ENCODE results near the gene BTBD9.

The BTBD9 gene

DNA sequence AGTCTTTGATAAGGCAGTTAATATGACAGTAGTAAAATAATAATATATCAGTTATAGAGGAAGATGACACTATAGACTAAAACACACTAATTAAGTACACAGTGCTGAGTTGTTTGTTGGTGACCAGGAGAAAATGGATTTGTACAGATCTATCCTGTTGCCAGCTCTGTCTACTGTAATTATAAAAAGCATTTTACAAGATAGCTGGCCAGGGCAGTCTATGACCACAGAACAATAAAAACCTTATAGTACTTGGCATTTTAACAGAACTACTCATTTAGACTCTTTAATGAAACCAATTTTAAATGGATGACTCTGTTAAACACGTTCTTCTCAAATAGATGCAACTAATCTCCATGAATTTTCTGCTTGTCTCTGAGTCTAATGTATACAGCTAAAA lies 367.5 kb downstream of the BTBD9 start:
- no peak for DNase-seq

DNA sequence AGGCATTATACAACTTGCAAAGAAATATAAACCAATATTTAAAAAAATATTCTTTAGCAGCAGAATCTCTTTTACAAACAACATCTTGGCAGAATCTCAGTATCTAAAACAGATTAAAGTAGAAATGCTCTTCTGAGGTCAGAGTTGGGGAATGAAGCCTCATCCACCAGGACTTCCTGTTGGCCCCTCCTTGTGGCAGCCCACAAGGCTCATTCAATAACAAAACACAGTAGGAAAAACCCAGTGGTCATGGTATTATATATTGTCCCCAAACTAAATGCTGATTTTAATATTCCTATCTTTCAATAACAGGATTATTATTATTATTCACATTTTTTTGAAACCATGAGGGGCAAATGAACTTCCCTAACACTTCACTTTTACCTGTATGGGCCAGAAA lies 368.6 kb downstream of the BTBD9 start:
- DNase-seq = no peak

DNA sequence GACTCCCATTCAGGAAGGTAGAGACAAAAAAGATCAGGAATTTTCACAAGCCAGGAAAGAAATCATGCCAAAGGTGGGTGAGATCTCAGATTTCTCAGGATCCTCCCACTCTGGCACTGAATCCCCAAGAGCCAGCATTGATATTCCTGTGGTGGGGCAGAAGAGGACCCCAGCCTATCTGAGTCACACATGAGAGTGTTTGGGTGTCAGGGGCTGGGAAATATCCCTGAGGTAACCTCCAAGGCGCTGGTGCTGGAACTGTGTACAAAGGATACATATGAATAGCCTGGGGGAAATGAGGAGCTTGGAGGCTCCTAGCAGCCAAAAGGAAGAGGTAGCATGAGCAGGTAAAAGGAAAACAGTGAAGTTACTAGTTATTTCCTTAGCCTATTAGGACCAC lies 369.4 kb downstream of the BTBD9 start:
- DNase-seq = no peak

DNA sequence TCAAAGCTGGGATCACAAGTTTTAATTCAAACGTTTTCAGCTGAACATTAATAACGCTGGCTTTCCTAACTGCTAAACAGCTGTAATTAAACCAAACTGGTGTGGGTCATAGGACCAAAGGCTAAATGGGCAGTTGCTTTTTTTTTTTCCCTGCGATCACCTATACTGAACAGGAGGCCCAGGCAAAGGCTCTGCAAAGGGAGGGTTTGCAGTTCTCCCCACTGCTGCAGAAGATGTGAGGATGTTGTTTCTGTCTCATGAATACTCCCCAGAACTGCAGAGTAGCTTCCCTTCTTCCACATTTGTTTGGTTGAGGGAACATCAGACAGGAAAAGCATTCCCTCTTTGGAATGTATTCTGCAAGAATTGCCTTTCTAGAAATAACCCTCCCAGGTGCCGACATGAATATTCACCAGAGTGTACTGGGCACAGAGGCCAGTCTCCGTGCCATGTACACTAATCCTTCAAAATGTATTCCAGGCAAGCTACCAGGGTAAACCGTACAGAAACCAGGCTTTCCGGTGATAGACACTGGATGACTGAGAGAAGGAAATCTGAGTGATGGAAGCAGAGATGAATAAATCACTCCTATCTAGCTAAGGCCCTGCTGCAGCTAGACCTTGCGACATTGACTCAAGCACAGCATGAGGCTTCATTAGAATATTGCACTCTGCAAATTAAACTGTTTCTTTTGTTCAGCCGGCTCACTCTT lies 370.1 kb downstream of the BTBD9 start:
- no peak for DNase-seq

DNA sequence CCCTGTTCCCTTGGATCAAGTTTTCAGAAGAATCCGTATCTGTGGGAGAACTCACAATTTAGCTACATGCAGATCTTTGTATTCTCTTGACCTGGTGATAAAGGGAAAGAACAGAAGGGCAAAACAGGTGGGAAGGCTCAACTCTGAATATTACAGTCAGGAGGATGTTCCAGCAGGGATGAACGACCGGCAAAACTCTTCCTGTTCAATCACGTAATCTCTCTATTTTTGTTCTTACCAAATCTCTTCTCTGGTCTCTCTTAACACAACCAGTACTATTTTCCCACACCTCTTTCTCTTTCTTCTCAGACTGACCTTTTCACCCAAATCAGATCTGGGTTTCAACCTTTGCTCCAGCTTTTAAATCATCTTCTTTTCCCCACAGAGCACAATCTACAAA lies 371.4 kb downstream of the BTBD9 start:
- no peak for DNase-seq

DNA sequence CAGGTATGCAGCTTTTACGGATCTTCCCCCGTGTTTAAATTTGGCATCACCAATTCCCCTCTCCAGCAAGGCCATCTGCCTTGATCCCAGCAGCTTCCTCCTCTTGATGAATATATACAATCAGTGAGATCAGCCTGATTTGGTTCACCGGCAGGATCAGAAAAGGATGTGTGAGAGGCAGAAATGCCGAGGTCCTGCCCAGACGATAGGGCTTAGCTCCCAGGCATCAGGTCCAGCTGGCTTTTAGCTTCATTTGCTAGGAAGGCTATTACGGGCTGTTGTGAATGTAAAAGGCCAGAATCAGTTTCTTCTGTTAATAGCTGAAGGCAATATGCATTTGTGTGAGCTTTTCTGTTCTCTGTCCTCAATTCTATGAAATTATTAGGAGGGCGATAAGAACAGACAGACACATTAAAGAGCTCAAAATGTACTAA lies 372.8 kb downstream of the BTBD9 start:
- no peak for DNase-seq

DNA sequence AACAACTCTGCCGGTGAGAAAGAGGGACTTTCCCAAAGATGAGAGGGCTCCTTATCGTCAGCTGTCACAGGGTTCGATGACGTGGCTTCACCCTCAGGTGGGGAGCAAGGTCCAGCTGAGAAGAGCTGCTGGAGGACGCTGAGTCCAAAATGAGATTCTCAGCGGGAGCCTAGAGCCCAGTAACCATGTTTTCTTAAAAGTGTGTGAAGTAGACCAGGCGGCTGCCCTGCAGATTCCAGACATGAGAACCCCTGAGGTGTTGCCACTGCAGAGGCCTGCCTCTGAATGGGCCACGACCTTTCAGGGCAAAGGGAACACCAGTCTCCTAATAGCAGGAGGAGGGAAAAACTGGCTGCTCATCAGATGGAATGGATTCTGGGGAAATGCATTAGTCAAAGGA lies 375.1 kb downstream of the BTBD9 start:
- DNase-seq = no peak

DNA sequence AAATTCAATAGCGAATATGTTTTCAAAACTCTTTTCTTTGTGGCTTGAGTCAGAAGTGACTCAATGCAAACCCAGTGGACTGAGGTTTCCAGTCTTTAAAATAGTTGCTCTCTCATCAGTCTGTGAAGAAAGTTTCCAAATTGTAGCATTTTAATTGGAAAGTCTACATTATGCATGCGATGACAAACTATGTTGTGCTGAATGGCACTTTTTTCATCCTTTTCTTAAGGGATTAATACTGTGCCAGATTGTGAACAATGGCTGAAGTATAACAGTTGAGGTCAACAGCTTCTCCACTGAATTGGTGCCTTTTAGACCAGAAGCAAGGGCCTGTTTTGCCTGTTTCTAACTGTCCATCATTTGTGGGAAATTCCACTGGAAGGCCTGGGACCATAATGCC lies 377.1 kb downstream of the BTBD9 start:
- no peak for DNase-seq

DNA sequence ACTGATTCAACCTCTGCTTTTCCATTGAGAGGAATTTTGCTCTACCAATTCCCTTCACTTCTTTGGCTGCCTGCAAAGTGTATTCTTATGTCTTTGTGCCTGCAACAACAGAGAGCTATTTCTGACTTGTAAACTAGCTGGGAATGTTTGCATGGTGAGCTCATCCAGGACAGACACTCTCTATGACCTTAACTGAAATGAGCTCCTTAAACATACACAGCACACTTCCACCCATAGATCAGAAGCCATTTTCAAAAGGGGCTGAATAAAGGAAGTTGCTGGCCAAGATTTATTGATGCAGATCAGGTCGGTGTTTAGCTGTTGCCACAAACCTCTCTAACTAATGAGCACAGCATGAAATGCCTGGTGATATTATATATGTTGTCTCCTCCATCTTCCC lies 377.7 kb downstream of the BTBD9 start:
- no peak for DNase-seq

DNA sequence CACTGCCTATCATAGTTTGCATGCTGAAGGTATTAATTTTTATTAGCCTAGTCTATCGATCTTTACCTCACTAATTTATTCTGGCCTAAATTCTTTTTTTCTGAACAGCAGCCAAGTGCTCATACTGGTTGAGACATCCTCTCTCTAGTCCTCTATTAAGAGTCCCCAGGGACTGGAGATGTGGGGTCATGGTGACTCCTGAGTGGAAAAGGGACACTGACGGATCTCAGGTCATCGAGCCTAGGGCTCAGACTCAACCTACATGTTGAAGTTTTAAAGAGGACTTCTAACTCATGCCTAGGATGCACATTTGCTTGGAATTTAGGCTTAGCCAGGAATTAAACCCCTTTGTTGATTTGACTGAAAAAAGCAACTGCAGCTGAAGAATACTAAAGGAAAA lies 378.1 kb downstream of the BTBD9 start:
- DNase-seq = no peak

DNA sequence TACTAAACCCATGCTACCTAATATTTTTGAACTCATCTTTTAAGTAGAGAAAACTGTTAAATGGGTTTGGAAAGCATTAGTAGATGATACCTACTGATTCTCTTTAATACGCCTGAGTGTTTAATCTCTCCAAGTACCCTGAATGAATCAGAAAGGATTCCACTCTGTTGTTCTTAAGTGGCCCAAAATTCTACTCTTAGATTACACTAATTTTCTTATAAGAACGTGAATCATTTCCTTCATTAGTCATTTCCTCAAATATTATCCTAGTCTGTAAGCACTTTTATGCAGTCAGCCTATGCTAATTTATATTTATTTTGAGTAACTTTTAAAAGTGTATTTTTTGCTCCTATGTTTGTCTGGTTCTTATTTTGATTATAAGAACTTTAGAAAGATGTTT lies 380.0 kb downstream of the BTBD9 start:
- DNase-seq = no peak

DNA sequence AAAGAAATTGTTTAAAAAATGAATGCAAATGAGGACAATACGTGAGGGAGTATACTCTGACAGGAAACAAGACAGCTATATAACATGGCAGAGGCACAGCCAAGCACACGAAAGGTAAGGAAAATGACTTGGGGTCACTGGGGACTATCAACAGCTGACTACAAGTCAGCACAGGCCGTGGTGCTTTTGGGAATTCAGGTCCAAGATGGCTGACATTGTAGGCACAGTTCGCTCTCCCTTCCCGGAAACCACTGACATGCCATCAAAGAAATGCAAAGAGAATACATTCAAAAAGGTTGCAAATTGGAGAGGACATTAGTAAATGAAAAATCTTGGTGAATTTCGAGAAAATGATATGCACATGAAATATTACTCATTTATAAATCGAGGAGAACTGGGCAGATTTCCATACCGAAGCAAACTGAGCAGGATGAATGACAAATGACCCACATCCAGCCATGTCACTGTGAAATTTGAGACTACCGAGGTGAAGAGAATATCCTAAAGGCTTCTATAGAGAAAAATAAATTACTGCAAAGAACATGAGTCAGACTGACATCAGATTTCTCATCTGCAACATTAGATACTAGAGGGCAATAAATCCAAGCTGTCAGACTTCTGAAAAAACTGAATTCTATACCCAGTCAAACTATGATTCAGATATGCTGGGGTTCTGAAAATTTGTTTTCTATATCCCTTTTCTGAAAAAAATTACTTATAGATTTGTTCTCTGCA lies 391.1 kb downstream of the BTBD9 start:
- DNase-seq = no peak

DNA sequence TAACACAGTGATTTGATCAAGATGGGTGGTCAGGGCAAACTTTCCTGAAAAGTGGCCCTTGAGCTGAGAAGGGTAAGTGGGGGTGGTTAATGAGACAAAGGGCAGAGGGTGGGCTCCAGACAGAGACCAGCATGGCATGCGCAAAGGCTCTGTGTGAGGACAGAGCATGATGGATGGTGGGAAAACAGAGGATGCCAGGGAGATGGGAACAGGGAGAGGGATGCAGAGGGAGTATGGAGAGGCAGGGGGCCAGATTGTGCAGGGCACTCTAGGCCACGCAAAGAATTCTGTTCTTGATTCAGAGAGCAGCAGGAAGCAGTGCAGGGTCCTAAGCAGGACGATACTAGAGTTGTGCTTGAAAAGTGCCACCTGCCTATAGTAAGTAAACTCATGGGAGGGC lies 394.4 kb downstream of the BTBD9 start:
- no peak for DNase-seq

DNA sequence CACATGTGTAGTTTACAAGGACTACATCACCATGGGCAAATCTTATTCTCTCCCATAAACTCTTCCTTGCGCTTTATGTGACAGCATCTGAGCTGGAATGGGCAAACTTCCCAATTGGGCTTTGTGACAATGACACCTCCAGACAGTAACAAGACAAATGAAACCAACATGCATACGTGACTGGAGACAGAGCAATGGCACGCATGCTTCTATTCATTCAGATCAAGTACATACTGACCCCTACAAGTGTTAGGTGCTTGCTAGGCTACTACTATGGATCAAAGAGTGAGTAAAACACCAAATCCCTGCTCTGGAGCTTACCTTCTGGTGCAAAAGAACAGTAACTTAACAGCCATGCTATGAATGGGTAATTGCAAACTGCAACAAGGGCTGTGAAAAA lies 394.9 kb downstream of the BTBD9 start:
- no peak for DNase-seq

DNA sequence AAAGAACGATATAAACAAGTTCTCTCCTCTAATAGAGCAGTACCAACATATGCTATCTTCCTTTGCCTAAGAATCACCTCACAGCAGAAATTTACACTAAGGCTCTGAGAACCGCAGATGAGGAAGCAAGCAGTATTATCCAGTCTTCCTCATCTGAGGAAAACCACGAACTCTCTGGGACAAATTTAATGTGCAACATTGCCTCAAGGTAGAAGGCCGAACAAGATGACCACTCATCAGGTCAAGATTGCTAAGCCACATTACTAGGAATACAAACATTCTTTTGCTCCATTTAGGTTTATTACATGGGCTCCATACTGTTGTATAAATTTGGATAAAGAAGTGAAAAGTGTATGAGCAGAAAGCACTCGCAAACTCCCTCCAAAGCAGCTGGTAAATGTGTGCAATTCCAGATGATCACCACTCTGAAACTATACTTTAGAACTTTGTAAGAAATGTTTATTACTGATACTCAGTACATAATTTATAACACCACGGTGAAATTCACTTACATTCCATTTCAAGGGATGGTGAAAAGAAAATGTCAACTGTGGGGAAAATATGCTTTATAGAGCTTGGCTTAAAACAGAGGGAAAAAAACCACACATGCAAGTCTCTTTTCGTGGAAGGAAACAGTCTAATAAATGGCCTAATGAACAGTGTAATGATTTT lies 398.4 kb downstream of the BTBD9 start:
- DNase-seq = no peak

DNA sequence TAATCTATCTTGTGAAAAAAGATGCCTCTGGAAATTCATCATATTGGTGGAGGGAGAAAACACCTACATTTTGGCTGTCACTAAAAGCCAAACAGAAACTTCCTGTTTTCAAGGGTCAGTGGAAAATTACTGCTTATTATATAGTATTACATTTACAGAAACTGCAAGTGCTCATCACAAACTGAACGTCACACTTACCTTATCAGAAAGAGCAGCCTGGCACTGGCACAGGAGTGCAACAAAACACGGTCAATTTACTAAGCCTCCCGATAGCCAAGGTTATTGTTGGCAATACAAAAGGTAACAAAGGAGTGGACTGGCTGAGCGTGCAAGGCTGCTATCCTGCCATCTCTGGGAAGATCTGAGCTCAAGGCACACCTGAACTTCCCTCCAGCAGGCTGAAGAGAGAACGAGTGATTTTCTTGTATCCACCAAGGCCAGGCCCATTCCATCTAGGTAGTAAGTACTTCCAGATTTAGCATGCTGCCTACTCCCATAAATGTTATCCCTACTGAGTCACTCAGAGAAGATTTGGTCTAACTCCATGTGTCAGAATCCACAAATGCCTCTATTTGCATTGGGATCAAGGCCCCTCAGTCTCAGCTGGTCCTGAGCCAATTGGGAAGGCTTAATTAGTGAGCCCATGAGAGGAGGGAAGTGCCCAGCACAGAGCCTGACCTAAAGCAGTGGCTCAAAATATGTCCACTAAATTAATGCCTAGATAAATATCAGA lies 399.8 kb downstream of the BTBD9 start:
- DNase-seq = no peak

DNA sequence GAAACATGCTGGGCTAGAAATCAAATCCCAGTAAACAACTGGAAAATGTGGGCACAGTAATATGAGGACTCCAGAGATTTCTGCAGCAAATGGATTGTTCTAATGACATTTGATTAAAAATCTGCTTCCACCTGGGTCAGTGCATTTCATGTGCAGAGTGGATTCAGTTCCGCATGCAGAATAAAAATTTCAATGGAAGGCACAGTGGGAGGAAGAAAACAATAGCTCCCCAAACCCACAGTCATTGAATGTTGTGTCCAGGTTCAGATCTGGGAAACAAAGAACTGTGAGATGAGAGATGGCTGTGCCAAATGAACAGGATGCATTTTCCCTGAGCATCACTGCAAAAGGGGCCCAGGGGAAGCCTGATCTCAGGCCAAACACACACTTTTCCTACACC lies 403.1 kb downstream of the BTBD9 start:
- DNase-seq = no peak

DNA sequence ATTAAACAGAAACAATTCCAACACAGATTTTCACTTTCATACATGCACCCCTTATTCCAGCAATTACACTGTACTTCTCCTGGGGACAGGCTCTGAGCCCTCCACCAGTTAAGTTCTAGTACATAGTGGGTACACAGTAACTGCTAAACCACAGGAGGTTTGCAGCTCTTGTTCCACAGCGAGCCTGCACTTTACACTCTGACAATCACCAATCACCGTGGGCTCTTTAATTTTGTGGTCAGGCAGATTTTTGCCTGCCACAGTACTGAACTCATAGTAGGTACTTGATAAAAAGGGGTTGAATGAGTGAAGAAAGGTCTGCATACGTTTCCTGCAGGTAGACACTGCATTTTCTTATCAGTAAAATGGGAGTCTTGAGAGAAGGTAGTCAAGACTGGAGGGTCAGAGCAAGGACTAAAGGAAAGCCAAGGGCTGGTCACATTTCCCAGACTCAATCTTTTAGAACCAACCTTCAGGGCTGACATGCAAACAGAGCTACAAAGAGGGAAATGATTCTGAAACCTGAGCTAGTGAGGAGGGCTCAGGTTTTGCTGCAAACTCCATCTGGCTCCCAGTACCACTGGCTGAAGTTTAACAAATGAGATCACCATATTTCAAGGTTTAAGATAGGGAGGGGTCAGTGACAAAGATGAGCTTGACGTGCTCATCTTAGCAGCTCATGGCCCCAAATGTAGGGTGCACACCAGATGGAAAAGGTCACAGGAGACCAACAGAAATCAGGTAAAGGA lies 404.6 kb downstream of the BTBD9 start:
- DNase-seq = no peak

DNA sequence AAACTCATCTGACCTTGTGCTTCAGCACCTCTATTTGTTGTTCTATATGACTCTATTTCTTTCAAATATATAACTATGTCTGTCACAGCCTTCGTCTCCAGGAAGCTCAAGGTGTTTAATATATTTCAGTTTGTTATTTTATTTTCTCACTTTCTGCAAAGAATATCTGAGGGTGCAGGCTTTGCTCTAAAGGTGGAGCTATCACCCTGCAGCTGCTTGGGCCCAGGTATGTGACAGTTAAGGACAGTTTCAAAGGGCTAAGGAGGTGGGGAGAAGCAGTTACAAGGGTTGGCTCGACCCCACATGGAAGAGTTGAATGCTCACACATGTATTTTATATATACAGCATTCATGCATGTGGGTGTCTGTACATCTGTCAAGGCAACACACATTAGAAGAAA lies 405.6 kb downstream of the BTBD9 start:
- no peak for DNase-seq

DNA sequence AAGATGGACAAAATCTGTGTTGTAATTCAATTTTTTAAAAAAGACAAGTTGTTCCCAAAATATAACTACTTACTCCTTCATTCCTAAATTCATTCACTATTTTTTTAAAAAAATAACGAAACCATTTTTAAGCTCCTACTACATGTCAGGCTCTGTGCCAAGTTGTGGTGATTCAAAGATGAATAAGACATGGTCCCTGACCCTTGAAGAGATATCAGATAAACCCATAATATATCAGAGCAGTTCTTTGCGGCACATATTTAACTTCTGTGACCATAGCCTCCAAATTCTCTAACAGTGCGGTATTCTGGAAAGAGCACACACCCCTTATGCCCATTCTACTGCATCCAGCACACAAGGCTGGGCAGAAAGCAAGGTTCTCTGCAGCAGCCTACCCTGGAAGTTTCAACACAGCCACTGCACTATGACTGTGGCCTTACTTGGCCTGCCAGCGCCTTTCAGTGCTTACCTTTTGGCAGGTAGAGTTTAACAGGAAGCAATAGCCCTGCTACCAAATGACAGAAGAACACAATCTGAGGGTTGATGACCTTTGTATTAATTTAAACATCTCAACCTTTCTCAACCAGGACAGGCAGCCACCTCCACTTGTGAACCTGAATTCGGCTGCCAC lies 406.5 kb downstream of the BTBD9 start:
- no peak for DNase-seq

DNA sequence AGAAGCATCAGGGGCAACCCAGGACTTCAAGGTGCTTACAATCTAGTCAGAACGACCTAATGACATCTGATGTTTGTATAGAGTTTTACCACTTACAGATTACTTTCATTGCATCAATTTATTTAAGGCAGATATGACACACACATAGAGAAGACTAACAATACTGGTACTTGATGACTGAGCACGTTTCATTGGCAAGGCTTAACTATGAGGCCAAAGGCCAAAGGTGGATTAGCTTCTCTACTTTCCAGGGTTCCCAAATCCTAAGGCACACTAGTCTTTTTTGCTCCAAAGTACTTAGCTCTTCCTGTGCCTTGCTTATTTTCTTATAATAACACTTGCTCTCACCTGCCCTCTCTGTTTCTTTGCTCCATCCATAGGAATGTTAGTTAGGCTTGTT lies 414.0 kb downstream of the BTBD9 start:
- DNase-seq = no peak

DNA sequence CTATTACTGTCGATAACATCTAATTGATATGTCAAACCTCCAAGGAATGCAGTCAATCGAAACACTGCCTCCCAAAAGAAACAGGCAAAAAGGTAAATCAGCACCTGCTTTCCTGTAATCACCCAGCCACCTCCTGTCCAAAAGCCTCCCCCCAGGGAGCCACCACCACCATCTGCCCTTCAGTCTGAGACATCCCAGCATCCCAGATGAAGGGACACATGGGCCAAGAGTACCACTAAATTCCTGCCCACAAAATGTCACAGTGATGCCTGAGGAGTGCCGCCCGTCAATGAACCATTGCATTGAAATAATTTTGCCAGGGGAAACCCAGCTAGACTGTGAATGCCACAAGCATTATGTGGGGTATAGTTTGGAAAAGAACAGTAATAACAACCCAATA lies 418.5 kb downstream of the BTBD9 start:
- no peak for DNase-seq

Data from activated gamma-delta T cell (primary cell).